K562 (cell line): Measurements from ENCODE around the gene GMDS. TPM values are rescaled to one million over a fixed set of nuclear protein-coding genes. Genes with fewer than 3 reads are reported as not detected.

Experiments used
- ATAC-seq: fragments of 200-7000 bp; cut with Tn5 transposase; 3 replicates; pipeline ENCODE4 v1.9.1; 2020; ENCODE audit warnings: moderate library complexity
- BruUV-seq: library from RNA; stranded (reverse); fragments of 400-500 nt; replicated peaks from 2 replicates; lab custom pipeline; 2021; lab: Mats Ljungman, UMichigan
- CTCF ChIA-PET: fragments of 300-600 bp; formaldehyde crosslinking; extraction: SDS; loops from one replicate; lab custom pipeline; 2021; ENCODE audit warnings: low intra/inter-chr PET ratio; lab: Yijun Ruan, JAX
- POLR2A ChIA-PET: fragments of 300-600, 350-650 bp; sonication (Branson Sonifier 250); formaldehyde crosslinking; extraction: SDS; loops from one replicate; lab custom pipeline; 2021; ENCODE audit warnings: antibody characterized with exemption, inconsistent platforms; lab: Yijun Ruan, JAX
- DNase-seq, 4 experiments: peaks; one replicate each; pipeline versions ENCODE4 v3.0.0 to v3.0.0-alpha.2; 2011 to 2018; ENCODE audit warnings: low spot score in 3 of 4, mixed read lengths in 3 of 4; ENCODE audit errors: extremely low read depth in 1 of 4
- FAIRE-seq: peaks from 2 replicates; lab custom pipeline; 2011; peaks lifted over from hg19 to GRCh38; lab: Jason Lieb, UNC
- H2AFZ ChIP-seq: 2 replicates; pipeline ENCODE4 v1.6.0; 2011; ENCODE audit warnings: low read depth, low read length, control low read depth, inconsistent platforms
- H3K27ac ChIP-seq: fragments of 200-600 bp; 3 replicates; pipeline ENCODE4 v1.8.0; 2011; ENCODE audit warnings: low read depth, mild to moderate bottlenecking, control low read depth, inconsistent platforms, low read length, moderate library complexity, mixed read lengths; ENCODE audit errors: extremely low read depth
- H3K27me3 ChIP-seq, 2 experiments: fragments of 300-600 bp in 1 of 2; 2 replicates in 1 of 2; 3 replicates in 1 of 2; pipeline versions ENCODE4 v1.6.0 to v1.8.0; 2011; ENCODE audit warnings: inconsistent platforms in 2 of 2, low read length in 2 of 2, mild to moderate bottlenecking in 1 of 2, mixed read lengths in 1 of 2, moderate library complexity in 1 of 2; ENCODE audit not compliant: control insufficient read depth in 2 of 2, insufficient read depth in 2 of 2
- H3K36me3 ChIP-seq: fragments of 300-600 bp; 3 replicates; pipeline ENCODE4 v1.8.0; 2011; ENCODE audit warnings: mild to moderate bottlenecking, low read length, inconsistent platforms; ENCODE audit not compliant: control insufficient read depth, insufficient read depth
- H3K4me1 ChIP-seq, 2 experiments: fragments of 200-600 bp in 1 of 2; replicated peaks in 1 of 2; 2 replicates in 1 of 2; 3 replicates in 1 of 2; pipeline versions ENCODE4 v1.5.1 to v1.8.0; 2011; ENCODE audit warnings: inconsistent platforms in 2 of 2, low read length in 2 of 2, mild to moderate bottlenecking in 1 of 2, mixed read lengths in 1 of 2, moderate library complexity in 1 of 2; ENCODE audit not compliant: control insufficient read depth in 2 of 2, insufficient read depth in 2 of 2
- H3K4me2 ChIP-seq: 2 replicates; pipeline ENCODE4 v1.6.1; 2011; ENCODE audit warnings: low read length, control low read depth, inconsistent platforms, mixed read lengths; ENCODE audit not compliant: insufficient read depth
- H3K4me3 ChIP-seq: fragments of 200-600 bp; sonication (generic), shearing (Covaris generic); 2 replicates; pipeline ENCODE4 v1.5.1; 2016; ENCODE audit warnings: control low read depth, inconsistent platforms
- H3K79me2 ChIP-seq: fragments of 200-600 bp; 3 replicates; pipeline ENCODE4 v1.8.0; 2011; ENCODE audit warnings: low read length, inconsistent platforms; ENCODE audit not compliant: control insufficient read depth, insufficient read depth
- H3K9ac ChIP-seq, 2 experiments: 2 replicates each; pipeline versions ENCODE4 v1.6.0 to v1.6.1; 2011; ENCODE audit warnings: low read depth in 2 of 2, low read length in 2 of 2, control low read depth in 1 of 2, inconsistent platforms in 1 of 2, mild to moderate bottlenecking in 1 of 2, mixed read lengths in 1 of 2; ENCODE audit not compliant: insufficient read depth in 1 of 2
- H3K9me1 ChIP-seq: one replicate; pipeline ENCODE4 v1.6.0; 2011; ENCODE audit warnings: inconsistent platforms, mild to moderate bottlenecking, low read length, moderate library complexity; ENCODE audit not compliant: control insufficient read depth, insufficient read depth
- H3K9me3 ChIP-seq: replicated peaks from 2 replicates; pipeline ENCODE4 v1.5.1; 2011; ENCODE audit warnings: low read depth, low read length, inconsistent platforms; ENCODE audit not compliant: control insufficient read depth, insufficient read depth
- H4K20me1 ChIP-seq: replicated peaks from 2 replicates; pipeline ENCODE4 v1.6.1; 2011; ENCODE audit warnings: low read length, inconsistent platforms, mixed read lengths; ENCODE audit not compliant: control insufficient read depth, insufficient read depth
- ADNP ChIP-seq: fragments of 200-800 bp; sonication (Bioruptor generic); IDR thresholded peaks from 2 replicates; pipeline ENCODE4 v1.6.1; 2016; ENCODE audit warnings: missing genetic modification characterization, missing compliant biosample characterization
- CTBP1 ChIP-seq: fragments of 450-650 bp; IDR thresholded peaks from 2 replicates; pipeline ENCODE4 v1.6.1; 2016; ENCODE audit warnings: borderline replicate concordance
- GABPA ChIP-seq: fragments of 200-800 bp; sonication (Bioruptor generic); conservative IDR thresholded peaks from 2 replicates; pipeline ENCODE4 v1.6.1; 2016; ENCODE audit warnings: low read depth, missing genetic modification characterization, missing compliant biosample characterization
- NRF1 ChIP-seq, 2 experiments: fragments of 450-650 bp; IDR thresholded peaks in 1 of 2; conservative IDR thresholded peaks in 1 of 2; 2 replicates each; pipeline ENCODE4 v1.6.1; 2014; ENCODE audit warnings: mild to moderate bottlenecking in 2 of 2
- PKNOX1 ChIP-seq: fragments of 450-650 bp; IDR thresholded peaks from 2 replicates; pipeline ENCODE4 v1.6.1; 2016
- PPARD ChIP-seq: fragments of 250-450 bp; sonication (Bioruptor Pico); IDR thresholded peaks from 2 replicates; pipeline ENCODE4 v1.8.0; 2022; ENCODE audit warnings: inconsistent platforms, mild to moderate bottlenecking, moderate library complexity
- ZNF3 ChIP-seq: fragments of 250-450 bp; sonication (Bioruptor Pico); IDR thresholded peaks from 2 replicates; pipeline ENCODE4 v1.5.0; 2021; ENCODE audit warnings: mild to moderate bottlenecking, moderate library complexity
- WGBS: fragments of 100-300 bp; shearing (Covaris generic); methylation state at CpG from one replicate; pipeline ENCODE4 v1.1.6; 2016; ENCODE audit warnings: low coverage, mixed read lengths; ENCODE audit not compliant: insufficient coverage; ENCODE audit errors: missing lambda C conversion rate; 5-methylcytosine and 5-hydroxymethylcytosine counted together
- in situ Hi-C: fragments of 300-500 bp; cut with MboI; formaldehyde crosslinking; loops from 4 replicates; pipeline ENCODE4 v1.15.0; 2018; ENCODE audit warnings: inconsistent platforms, mixed read lengths
- intact Hi-C: fragments of 100-400 bp; cut with micrococcal nuclease; formaldehyde crosslinking; loops from 2 replicates; pipeline ENCODE4 v1.14.2; 2022
- polyA plus RNA-seq, 8 experiments: library from polyadenylated mRNA; depleted of rRNA in 4 of 8; stranded (reverse) in 5 of 8; unstranded in 3 of 8; fragments of >200 nt; fragmentation: Nextera tagmentation in 2 of 8; fragmentation: Illumina TruSeq in 1 of 8; extraction: Ambion mirVana in 2 of 8; extraction: Trizol in 1 of 8; gene quantifications; 2 replicates each; pipeline versions ENCODE4 v1.2.1 to v1.2.3, GENCODE V29; 2011 to 2014; ENCODE audit warnings: inconsistent platforms in 1 of 8, missing spikeins in 1 of 8
- total RNA-seq, 7 experiments: library from RNA; depleted of rRNA in 6 of 7; stranded (reverse); fragments of >200 nt in 6 of 7; fragmentation: Illumina TruSeq in 2 of 7; extraction: Trizol in 2 of 7; gene quantifications; 2 replicates each; pipeline versions ENCODE4 v1.2.1 to v1.2.3, GENCODE V29; 2011 to 2021; ENCODE audit warnings: low replicate concordance in 1 of 7

Gene GMDS
- total and polyA plus RNA-seq, 9 of the 15 experiments (the other 6 are each of a cell fraction or from before 2014, with no cell fraction given): 0.48 to 31.8 (median 13.4) TPM

GRCh38 chr6:2249126-2249525 is 3.7 kb upstream of the GMDS start:
- ATAC-seq (no peak), FAIRE-seq (no peak), DNase-seq (no peak)
- no peaks in the 10 kb centered on the region for H3K9me3 ChIP-seq
- no peaks in the 10 kb centered on the region for H3K9me1 ChIP-seq
- intact Hi-C loops: no loop called here
- no peak overlapping the region for H3K4me2 ChIP-seq
- no peaks in the 10 kb centered on the region for H3K27me3 ChIP-seq
- 32% methylated on average over 7 of the region's 7 CpGs for WGBS
- no TSS peak for BruUV-seq
- no peaks in the 10 kb centered on the region for H4K20me1 ChIP-seq
- in situ Hi-C loops: no loop called here
- no peak overlapping the region for H3K27ac ChIP-seq
- H3K36me3 ChIP-seq: no peaks in the 10 kb centered on the region; the same call in 2 of the 3 replicates
- ChIA-PET POLR2A (no interaction called here), CTCF (no interaction called here)
- no peak overlapping the region for H3K9ac ChIP-seq
- no peak for TF ChIP-seq CTBP1
- no peak for TF ChIP-seq PPARD (CRISPR knock-in tag)
- TF ChIP-seq ZNF3 (CRISPR knock-in tag): no peak
- TF ChIP-seq ADNP (tag): no peak
- TF ChIP-seq NRF1 (conservative IDR thresholded peaks at IDR 0.05 in 1 of 2, IDR thresholded peaks at IDR 0.05 in 1 of 2): no peak
- H3K4me1 ChIP-seq: peaks cover 9 to 10% of the 10 kb centered on the region in 2 experiments; a peak in 4 of 5 replicates
- H3K79me2 ChIP-seq: peaks cover 4% of the 10 kb centered on the region; the same call in 1 of the 3 replicates
- H3K4me3 ChIP-seq: no peak overlapping the region
- no peak overlapping the region for H2AFZ ChIP-seq

DNA sequence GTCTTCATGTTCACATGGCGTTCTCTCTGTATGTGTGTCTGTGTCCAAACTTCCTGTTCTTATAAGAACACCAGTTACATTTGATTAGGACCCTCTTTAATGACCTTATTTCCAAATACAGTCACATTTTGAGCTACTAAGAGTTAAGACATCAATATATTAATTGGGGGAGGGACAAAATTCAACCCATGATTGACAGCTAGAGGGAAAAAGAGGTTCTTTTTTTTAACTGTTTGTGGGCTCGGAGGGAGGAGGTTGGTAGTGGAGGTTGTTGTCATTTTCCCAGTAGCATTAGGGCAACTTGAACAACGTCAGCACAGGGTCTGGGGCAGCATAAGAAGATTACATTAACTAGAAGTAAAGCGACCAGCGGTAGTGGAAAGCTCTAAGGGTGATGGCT is 2.3 kb upstream of the GMDS start:
- intact Hi-C loops (no loop called here), in situ Hi-C loops (no loop called here)
- Histone ChIP-seq H3K27me3 (no peaks in the 10 kb centered on the region), H3K9me1 (peaks cover 2% of the 10 kb centered on the region), H3K4me1 (peaks cover 9 to 10% of the 10 kb centered on the region in 2 experiments; a peak in 4 of 5 replicates), H3K4me3 (no peak overlapping the region), H3K9ac (no peak overlapping the region), H2AFZ (no peak overlapping the region), H3K27ac (no peak overlapping the region), H4K20me1 (no peaks in the 10 kb centered on the region; the same call in 1 of the 2 replicates), H3K4me2 (no peak overlapping the region), H3K9me3 (no peaks in the 10 kb centered on the region), H3K36me3 (no peaks in the 10 kb centered on the region; the same call in 2 of the 3 replicates), H3K79me2 (peaks cover 5% of the 10 kb centered on the region; the same call in 1 of the 3 replicates)
- FAIRE-seq (no peak), ATAC-seq (no peak), DNase-seq (no peak)
- CTCF ChIA-PET: no interaction called here
- no peak for TF ChIP-seq GABPA (tag)
- TF ChIP-seq PKNOX1: peak; percentile 33; the same call in 1 of the 2 replicates
- 67% methylated on average over 5 of the region's 5 CpGs for WGBS
- no TSS peak for BruUV-seq
- POLR2A ChIA-PET: no interaction called here
